Left colon (tissue), 2 donors: Measurements from ENCODE around the gene FLOT2. TPM values are rescaled to one million over a fixed set of nuclear protein-coding genes. Genes with fewer than 3 reads are reported as not detected.

Experiments used
- ATAC-seq: fragments of 200-7000 bp; cut with Tn5 transposase; one replicate; pipeline ENCODE4 v1.9.1; 2020; ENCODE audit warnings: mild to moderate bottlenecking, moderate library complexity
- DNase-seq, 2 donors: peaks; one replicate each; pipeline ENCODE4 v3.0.0-alpha.2; 2020
- intact Hi-C, 2 donors: fragments of 100-400 bp; cut with DNase I in 1 of 2; cut with micrococcal nuclease in 1 of 2; formaldehyde crosslinking; loops; one replicate each; pipeline versions ENCODE4 v1.11.2 to v1.14.0; 2022; cut with DNase I, micrococcal nuclease
- microRNA-seq, 2 donors: library from miRNA; unstranded; fragments of <30 nt; microRNA quantifications; one replicate each; pipeline versions ENCODE4 v1.1.0 to v1.2.0, GENCODE V29; 2020
- total RNA-seq, 2 donors: library from RNA; stranded (reverse); fragmentation: NEBNext Ultra II Directional; extraction: Animal tissue kit (Norgen Biotek cat#: 25700); gene quantifications; one replicate each; pipeline ENCODE4 v1.2.1, GENCODE V29; 2021
- donor health status: DM: no; HTN: no; CAD: no.
- donor health status: DM: yes; HTN: yes; CAD: no.

Gene FLOT2
- total RNA-seq, 2 donors from 2014 or later: 82.4 to 91.5 TPM

DNA sequence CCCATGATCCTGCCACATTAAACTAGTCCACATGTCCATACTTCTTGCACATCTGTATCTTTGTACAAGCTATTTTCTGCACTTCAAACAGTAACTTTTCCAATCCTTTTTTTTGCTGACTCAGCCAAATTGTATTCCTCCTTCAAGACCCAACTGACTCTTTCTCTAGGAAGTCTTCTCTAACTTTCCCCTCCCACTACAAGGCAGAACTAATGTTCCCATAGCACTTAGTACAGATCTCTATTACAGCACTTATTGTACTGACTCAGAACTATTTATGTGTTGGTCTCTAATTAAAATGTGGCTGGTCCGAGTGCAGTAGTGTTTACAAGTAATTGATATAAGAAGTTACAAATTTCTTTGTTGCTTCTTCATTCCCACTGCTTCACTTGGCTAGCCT lies 63.1 kb downstream of the FLOT2 start:
- intact Hi-C loops: no loop called here
- ATAC-seq: no peak

More for the DNA sequence above, 63.1 kb downstream of the FLOT2 start:
- no peak for DNase-seq

Small RNA genes lying within 50 kb of the gene (microRNA-seq; reads per million reads assigned to microRNA genes)
- gene MIR451B: 0 reads per million in 2 donors

Other genes starting within 250 kb of the FLOT2 start
- gene SDF2, start 235.8 kb downstream of the FLOT2 start, total RNA-seq: 10 to 100 TPM; 51.1 to 52.3 TPM
- gene SUPT6H, start 235.5 kb downstream of the FLOT2 start, total RNA-seq: 10 to 100 TPM; 43.8 to 50.5 TPM
- 1 to 10 TPM; 1.4 to 1.8 TPM for gene PROCA1, start 185.8 kb downstream of the FLOT2 start, total RNA-seq
- gene RAB34, start 179.9 kb downstream of the FLOT2 start, total RNA-seq: 10 to 100 TPM in 1 of 2 donors, 1 to 10 TPM in 1; 6.9 to 17.4 TPM
- 1,000 to 10,000 TPM; 1,131 to 1,234 TPM for gene RPL23A, start 177.7 kb downstream of the FLOT2 start, total RNA-seq
- gene TLCD1, start 171.5 kb downstream of the FLOT2 start, total RNA-seq: 10 to 100 TPM in 1 of 2 donors, 1 to 10 TPM in 1; 7.1 to 12.8 TPM
- 1 to 10 TPM; 5.6 to 5.7 TPM for gene NEK8, start 168.9 kb downstream of the FLOT2 start, total RNA-seq
- gene TRAF4, start 153.7 kb downstream of the FLOT2 start, total RNA-seq: 100 to 1,000 TPM; 116 to 136 TPM
- 10 to 100 TPM; 28.9 to 33.0 TPM for gene FAM222B, start 54.9 kb downstream of the FLOT2 start, total RNA-seq
- gene ERAL1, start 42.7 kb downstream of the FLOT2 start, total RNA-seq: 10 to 100 TPM; 30.8 to 33.9 TPM
- gene DHRS13, start 5.3 kb upstream of the FLOT2 start, total RNA-seq: 1 to 10 TPM; 6.3 to 7.5 TPM
- 10 to 100 TPM; 33.1 to 42.3 TPM for gene PHF12, start 53.8 kb upstream of the FLOT2 start, total RNA-seq
- under 1 TPM; 0.46 to 0.81 TPM for gene SEZ6, start 108.3 kb upstream of the FLOT2 start, total RNA-seq
- 1 to 10 TPM in 1 of 2 donors, under 1 TPM in 1; 0.46 to 2.2 TPM for gene PIPOX, start 145.4 kb upstream of the FLOT2 start, total RNA-seq